KMS-11 (cell line): ENCODE measurements around the gene IPO4.
"Not testable (repeated sequence)": the region's sequence is repeated elsewhere in the genome, so short reads cannot be mapped to it uniquely, and the experiment has no call there.

Source experiments
- H2AFZ ChIP-seq: fragments of 200-600 bp; sonication (generic); 2 replicates; pipeline ENCODE4 v1.6.1; 2016; ENCODE audit warnings: antibody characterized with exemption, mixed run types, low read depth
- H3K27ac ChIP-seq: fragments of 200-600 bp; sonication (generic); 2 replicates; pipeline ENCODE4 v1.6.1; 2016; ENCODE audit warnings: mild to moderate bottlenecking, mixed run types
- H3K27me3 ChIP-seq: fragments of 200-600 bp; sonication (generic); 2 replicates; pipeline ENCODE4 v1.6.1; 2017; ENCODE audit warnings: mild to moderate bottlenecking, low read depth, mixed run types, moderate library complexity; ENCODE audit not compliant: insufficient read depth
- H3K36me3 ChIP-seq: fragments of 200-600 bp; sonication (generic); 2 replicates; pipeline ENCODE4 v1.6.1; 2017; ENCODE audit warnings: mild to moderate bottlenecking, mixed run types; ENCODE audit not compliant: insufficient read depth
- H3K4me1 ChIP-seq: fragments of 200-600 bp; sonication (generic); 2 replicates; pipeline ENCODE4 v1.6.1; 2016; ENCODE audit warnings: mild to moderate bottlenecking, low read depth, mixed run types; ENCODE audit not compliant: poor library complexity, severe bottlenecking
- H3K4me2 ChIP-seq: fragments of 200-600 bp; sonication (generic); 2 replicates; pipeline ENCODE4 v1.7.0; 2016; ENCODE audit warnings: mild to moderate bottlenecking, mixed run types
- H3K4me3 ChIP-seq: fragments of 200-600 bp; sonication (generic); IDR thresholded peaks from 2 replicates; pipeline ENCODE4 v1.6.1; 2017; ENCODE audit warnings: low read depth, low read length, mixed read lengths; ENCODE audit not compliant: insufficient read depth
- H3K79me2 ChIP-seq: fragments of 200-600 bp; sonication (generic); 2 replicates; pipeline ENCODE4 v1.6.1; 2016; ENCODE audit warnings: low read depth, mixed run types; ENCODE audit not compliant: insufficient read depth
- H3K9ac ChIP-seq: fragments of 200-600 bp; sonication (generic); 2 replicates; pipeline ENCODE4 v1.6.1; 2016; ENCODE audit warnings: mild to moderate bottlenecking, mixed run types
- H4K20me1 ChIP-seq: fragments of 200-600 bp; sonication (generic); 2 replicates; pipeline ENCODE4 v1.6.1; 2016; ENCODE audit warnings: mild to moderate bottlenecking, mixed run types; ENCODE audit not compliant: insufficient read depth
- CTCF ChIP-seq: fragments of 200-600 bp; sonication (generic); conservative IDR thresholded peaks from 2 replicates; pipeline ENCODE4 v1.6.1; 2017; ENCODE audit warnings: low read depth, mild to moderate bottlenecking, antibody characterized with exemption, low read length, moderate library complexity, mixed read lengths

IPO4 gene

DNA sequence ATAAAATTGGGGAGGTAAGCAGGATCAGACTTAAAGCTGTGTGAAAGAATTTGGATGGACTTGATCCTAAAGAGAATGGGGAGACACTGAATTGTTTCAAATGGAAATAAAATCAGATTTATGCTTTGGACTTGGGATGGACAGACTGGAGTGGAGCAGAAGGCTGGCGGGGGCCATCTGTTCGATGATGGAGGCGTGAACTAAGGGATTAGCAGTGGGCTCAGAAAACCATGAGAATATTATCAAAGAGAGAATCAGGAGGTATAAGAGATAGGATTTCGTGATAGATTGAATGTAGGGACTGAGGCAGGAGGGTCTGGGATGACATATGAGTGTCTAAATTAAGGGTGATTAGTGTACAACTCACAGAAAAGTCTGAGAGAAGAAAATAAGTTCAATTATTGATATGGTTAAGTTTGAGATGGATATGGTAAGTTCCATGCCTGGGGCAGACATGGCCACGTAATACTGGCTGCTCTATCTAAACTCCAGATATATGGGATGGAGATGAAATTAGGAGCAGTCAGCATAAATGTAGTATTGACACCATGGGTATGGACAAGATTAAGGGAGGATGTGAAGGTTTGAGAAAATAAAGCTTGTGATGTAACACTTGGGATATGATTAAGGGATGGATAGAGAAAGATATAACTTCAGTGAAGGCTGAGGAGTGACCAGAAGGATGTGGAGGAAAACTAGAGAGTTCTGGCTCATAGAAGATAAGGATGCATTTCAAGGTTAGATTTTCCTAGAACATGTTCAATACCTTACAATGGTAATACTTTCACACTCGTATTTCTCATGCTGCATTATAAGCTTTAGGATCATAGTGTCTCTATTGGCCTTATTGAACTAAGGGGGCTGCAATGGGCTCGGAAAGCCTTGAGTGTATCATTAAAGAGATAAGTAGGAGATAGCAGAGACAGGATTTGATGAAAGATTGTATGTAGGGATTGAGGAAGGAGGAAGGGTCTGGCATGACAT, 15.8 kb upstream of the IPO4 start:
- Histone ChIP-seq H2AFZ (no peak overlapping the region), H3K4me1 (no peaks in the 10 kb centered on the region), H3K9ac (no peak overlapping the region), H3K4me2 (no peak overlapping the region), H3K36me3 (no peaks in the 10 kb centered on the region), H4K20me1 (no peaks in the 10 kb centered on the region), H3K79me2 (no peaks in the 10 kb centered on the region), H3K4me3 (no peak overlapping the region), H3K27ac (no peak overlapping the region), H3K27me3 (no peaks in the 10 kb centered on the region)
- TF ChIP-seq CTCF: no peak

- not testable (repeated sequence) for H3K4me3 ChIP-seq, H2AFZ ChIP-seq, H3K4me2 ChIP-seq, H3K27ac ChIP-seq, H4K20me1 ChIP-seq, H3K27me3 ChIP-seq, H3K79me2 ChIP-seq, H3K9ac ChIP-seq, H3K36me3 ChIP-seq, H3K4me1 ChIP-seq
Observed at GRCh38 chr14:24203249-24203886, 14.8 kb upstream of the IPO4 start.

GRCh38 chr14:24202538-24202937, 13.9 kb upstream of the IPO4 start:
- not testable (repeated sequence) for H3K4me2 ChIP-seq

DNA sequence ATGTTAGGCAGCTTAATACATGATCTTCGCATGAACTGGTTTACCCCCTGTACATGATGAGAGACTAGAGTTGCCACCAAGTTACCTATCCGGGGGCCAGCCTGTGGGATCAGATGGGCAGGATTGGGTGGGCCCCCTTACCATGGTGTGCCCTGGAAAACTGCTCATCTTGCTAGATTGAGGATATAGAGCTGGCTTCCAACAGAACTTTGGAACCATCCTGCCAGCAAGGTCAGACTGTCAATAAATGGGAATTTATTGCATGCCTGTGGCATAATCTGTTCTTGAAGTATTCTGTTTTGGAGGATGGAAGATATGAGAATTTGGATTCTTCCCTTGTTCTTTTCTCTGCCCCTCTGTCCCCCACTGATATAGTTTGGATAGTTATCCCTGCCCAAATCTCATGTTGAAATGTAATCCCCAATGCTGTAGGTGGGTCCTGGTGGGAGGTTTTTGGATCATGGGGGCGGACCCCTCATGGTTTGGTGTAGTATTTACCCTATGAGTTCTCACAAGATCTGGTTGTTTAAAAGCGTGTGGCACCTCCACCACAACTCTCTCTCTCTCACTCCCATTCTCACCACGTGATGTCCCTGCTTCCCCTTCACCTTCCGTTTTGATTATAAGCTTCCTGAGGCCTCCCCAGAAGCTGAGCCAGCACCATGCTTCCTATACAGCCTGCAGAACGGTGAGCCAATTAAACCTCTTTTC, 10.4 kb upstream of the IPO4 start:
- Histone ChIP-seq H3K36me3 (no peaks in the 10 kb centered on the region), H3K79me2 (no peaks in the 10 kb centered on the region; the same call in 1 of the 2 replicates), H4K20me1 (no peaks in the 10 kb centered on the region), H3K4me2 (no peak overlapping the region), H3K27me3 (no peaks in the 10 kb centered on the region), H3K9ac (no peak overlapping the region), H3K27ac (no peak overlapping the region), H2AFZ (no peak overlapping the region), H3K4me3 (no peak overlapping the region), H3K4me1 (peaks cover 9% of the 10 kb centered on the region)
- TF ChIP-seq CTCF: no peak

More at GRCh38 chr14:24202538-24202937, 13.9 kb upstream of the IPO4 start:
- not testable (repeated sequence) for H3K9ac ChIP-seq, H4K20me1 ChIP-seq, H3K4me1 ChIP-seq, H3K27ac ChIP-seq, H3K27me3 ChIP-seq, H3K4me3 ChIP-seq, H3K36me3 ChIP-seq, H3K79me2 ChIP-seq, H2AFZ ChIP-seq

DNA sequence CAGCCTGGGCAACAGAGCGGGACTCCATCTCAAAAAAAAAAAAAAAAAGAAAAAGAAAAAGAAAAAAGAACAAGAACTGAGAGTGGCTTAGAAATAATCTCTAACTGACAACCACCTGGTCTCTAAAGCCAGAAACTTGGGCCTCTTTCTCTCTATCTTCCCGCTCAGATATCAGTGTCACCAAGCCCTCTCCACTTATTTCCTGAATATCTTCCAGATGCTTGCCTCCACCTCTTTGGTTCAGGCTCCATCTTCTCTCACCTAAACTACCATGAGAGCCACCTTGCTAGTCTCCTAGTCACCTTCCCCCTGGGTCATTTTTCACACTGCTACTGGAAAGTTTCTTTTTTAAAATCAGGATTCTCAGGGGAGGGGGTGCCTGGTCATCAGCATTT, 8.4 kb upstream of the IPO4 start:
- H3K9ac ChIP-seq: no peak overlapping the region
- H3K4me2 ChIP-seq: no peak overlapping the region
- H3K79me2 ChIP-seq: no peaks in the 10 kb centered on the region; the same call in 1 of the 2 replicates
- no peak overlapping the region for H3K27ac ChIP-seq
- no peaks in the 10 kb centered on the region for H3K27me3 ChIP-seq
- H3K4me1 ChIP-seq: peaks cover 10% of the 10 kb centered on the region
- no peak overlapping the region for H3K4me3 ChIP-seq
- H3K36me3 ChIP-seq: no peaks in the 10 kb centered on the region
- no peak overlapping the region for H2AFZ ChIP-seq
- no peak for TF ChIP-seq CTCF
- no peaks in the 10 kb centered on the region for H4K20me1 ChIP-seq
